GM12891 (cell line): ENCODE measurements around the gene IQSEC2.

Source experiments
- PAX5 ChIP-seq: IDR thresholded peaks from 2 replicates; pipeline ENCODE4 v1.6.1; 2011; ENCODE audit warnings: low read length, moderate library complexity, mild to moderate bottlenecking; ENCODE audit not compliant: insufficient read depth, severe bottlenecking
- POLR2A ChIP-seq: IDR thresholded peaks from 2 replicates; pipeline ENCODE4 v1.6.1; 2011; ENCODE audit warnings: low read depth, low read length, control low read depth
- POLR2AphosphoS5 ChIP-seq: IDR thresholded peaks from 2 replicates; pipeline ENCODE4 v1.6.1; 2011; ENCODE audit warnings: low read depth, low read length, control low read depth
- POU2F2 ChIP-seq: IDR thresholded peaks from 2 replicates; pipeline ENCODE4 v1.6.1; 2011; ENCODE audit warnings: low read depth, mild to moderate bottlenecking, control low read depth, low read length, moderate library complexity
- TAF1 ChIP-seq: IDR thresholded peaks from 2 replicates; pipeline ENCODE4 v1.6.1; 2011; ENCODE audit warnings: low read depth, low read length, control low read depth

- TF ChIP-seq POLR2A: no peak
- TF ChIP-seq POLR2AphosphoS5: no peak
- TF ChIP-seq TAF1: no peak
- no peak for TF ChIP-seq PAX5
- no peak for TF ChIP-seq POU2F2
Measured at GRCh38 chrX:53249408-53250042, 31.9 kb downstream of the IQSEC2 start.
